HG03575 (cell line): ENCODE measurements around the gene TDP2.
"Not testable (repeated sequence)": the region's sequence is repeated elsewhere in the genome, so short reads cannot be mapped to it uniquely, and the experiment has no call there.

Source experiments
- ATAC-seq: cut with Tn5 transposase; IDR thresholded peaks from one replicate; pipeline ENCODE4 v1.9.1; 2021; ENCODE audit not compliant: unreplicated experiment, insufficient number of reproducible peaks, low FRiP score; ENCODE audit errors: extremely low read depth

The TDP2 gene, protein sequence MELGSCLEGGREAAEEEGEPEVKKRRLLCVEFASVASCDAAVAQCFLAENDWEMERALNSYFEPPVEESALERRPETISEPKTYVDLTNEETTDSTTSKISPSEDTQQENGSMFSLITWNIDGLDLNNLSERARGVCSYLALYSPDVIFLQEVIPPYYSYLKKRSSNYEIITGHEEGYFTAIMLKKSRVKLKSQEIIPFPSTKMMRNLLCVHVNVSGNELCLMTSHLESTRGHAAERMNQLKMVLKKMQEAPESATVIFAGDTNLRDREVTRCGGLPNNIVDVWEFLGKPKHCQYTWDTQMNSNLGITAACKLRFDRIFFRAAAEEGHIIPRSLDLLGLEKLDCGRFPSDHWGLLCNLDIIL

DNA sequence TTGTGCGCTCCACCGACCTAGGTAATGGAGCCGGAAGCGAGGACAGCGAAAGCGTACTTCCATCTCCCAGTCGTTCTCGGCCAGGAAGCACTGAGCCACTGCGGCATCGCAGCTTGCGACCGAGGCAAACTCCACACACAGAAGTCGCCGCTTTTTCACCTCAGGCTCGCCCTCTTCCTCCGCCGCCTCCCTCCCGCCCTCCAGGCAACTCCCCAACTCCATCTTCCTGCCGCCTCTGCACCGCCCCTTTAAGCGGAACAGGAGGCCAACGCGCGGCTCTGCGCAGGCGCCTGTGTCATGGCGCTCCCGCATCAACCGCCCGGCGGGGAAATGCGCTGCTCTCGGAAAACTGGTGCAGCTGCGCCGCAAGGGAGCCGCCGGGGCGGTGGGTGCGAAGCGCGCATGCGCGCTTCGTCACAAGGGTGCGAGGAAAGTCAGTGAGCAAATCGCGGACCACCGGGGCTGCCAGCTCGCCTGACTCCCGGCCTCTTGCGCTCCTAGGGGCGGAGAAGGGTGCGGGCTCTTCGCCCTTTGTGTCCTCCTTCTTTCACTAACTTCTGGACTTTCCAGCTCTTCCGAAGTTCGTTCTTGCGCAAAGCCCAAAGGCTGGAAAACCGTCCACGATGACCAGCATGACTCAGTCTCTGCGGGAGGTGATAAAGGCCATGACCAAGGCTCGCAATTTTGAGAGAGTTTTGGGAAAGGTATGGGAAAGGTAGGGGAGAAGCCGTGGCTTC, at the start of gene TDP2, which contains the start of gene ACOT13:
Gene TDP2, minus strand, starts transcription at position 259 of the 737 bp plus-strand sequence. Its CDS starts 37 bp downstream, at position 222.
Gene ACOT13, plus strand, starts transcription at position 437 of the 737 bp plus-strand sequence. Its CDS starts 187 bp downstream, at position 624.
- peak; percentile 78 for ATAC-seq

DNA sequence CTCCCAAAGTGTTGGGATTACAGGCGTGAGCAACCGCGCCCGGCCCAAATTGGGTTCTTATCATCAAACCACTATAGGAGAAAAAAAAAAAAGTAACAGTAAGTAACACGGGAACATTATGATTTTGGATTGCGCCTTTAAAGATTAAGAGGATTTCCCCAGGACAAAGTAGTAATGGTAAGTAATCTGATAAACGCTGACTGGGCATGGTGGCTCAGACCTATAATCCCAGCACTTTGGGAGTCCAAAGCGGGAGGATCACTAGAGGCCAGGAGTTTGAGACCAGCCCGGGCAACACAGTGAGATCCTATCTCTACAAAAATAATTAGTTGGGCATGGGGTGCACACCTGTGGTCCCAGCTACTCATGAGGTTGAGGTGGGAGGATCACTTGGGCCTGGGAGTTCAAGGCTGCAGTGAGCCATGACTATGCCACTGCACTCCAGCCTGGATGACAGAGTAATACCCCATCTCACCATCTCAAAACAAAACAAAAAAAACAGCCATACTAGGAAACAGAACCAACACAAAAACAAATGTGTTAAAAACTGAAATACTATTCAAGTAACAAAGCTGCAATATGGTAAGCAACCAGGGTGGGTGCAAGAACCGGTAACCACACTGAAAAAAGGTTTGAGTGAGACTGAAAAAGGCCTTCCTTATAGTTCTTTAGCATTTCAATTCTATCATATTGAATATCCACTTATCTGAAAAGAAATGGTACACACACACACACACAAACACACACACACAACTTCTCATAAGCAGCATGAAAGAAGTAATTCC, 44.0 kb upstream of the TDP2 start:
- ATAC-seq = no peak

DNA sequence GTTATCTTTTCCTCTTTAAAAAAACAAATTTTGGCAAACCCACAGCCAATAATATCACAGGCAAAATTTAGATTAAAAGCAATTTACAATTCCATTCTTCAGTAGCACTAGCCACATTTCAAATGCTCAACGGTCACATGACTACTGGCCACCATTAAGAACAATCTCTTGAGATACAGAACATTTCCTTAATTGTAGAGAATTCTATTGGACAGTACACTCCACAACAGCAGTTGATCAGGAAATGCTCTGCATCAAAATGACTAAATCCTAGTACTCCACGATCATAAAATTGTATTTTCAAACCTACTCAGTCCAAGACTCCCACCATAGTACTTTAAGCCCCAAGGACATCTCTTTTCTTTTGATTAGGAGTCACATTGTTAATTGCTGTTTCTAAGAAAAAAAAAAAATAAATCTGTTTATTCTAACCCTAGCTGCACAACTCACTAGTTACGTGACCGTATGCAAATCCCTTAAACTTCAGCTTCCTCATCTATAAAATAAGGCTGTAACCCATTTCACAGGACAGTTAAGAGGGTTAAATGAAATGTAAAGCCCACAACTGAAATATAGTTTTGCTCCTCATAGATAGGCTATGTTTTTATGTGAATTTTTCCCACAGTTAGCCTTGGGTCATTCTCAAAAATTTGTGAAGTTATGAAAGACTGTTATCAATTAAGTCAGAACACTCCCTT, 42.5 kb upstream of the TDP2 start:
- no peak for ATAC-seq

DNA sequence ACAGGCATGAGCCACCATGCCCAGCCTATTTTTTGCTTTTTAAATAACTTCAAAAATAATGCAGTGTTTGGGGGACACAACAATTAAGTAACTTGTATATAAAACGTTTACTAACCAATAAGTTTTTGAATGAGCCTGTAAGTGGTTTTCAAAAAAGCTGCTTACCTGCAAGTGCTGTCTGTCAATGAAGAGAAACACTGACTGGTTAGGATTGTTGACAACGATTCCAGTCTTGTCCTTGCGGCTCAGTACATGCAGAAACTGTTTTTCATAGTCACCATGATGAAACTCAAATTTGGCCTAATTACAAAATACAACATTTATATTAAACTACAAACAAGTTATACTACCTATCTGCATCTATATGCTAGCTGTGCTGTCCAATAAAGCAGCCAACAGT, 41.9 kb upstream of the TDP2 start:
- ATAC-seq = no peak

DNA sequence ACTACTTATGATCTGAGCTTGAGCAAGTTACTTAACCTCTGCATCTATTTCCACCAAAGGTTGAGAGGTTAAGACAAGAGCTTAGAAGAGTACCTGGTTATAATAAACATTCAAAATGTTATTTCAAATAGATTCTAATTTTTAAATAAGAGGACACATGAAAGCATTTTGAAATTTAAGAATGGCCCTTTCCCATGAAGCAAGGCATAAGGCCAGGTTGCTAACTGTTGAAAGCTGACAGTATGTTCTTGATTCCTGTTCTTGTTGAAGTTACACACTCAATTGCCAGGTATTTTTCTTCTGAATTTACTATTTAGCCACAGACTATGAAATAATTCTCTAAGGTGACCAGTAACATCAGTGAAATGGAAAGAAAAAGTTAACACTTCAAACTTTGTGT, 37.8 kb upstream of the TDP2 start:
- no peak for ATAC-seq

DNA sequence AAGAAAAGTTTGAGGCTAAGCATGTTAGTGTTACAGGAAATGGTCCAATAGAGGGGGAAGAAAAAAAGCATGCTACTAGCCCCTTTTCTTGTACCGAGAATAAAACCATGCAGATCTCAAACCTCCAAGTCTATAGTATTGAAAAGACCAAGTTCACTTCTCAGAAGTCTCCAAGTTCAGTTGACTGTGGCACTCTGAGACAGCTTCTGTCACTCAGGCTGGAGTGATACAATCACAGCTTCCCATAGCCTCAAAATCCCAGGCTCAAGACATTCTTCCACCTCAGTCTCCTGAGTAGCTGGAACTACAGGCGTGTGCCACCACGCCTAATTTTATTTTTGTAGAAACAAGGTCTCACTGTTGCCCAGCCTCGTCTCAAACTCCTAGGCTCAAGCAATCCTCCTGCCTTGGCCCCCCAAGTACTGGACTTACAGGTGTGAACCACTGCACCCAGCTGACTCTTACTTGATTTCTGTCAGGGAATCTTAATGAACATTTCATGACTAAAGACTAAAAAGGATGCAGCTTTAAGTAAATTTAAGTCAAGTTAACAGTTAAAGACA, 36.1 kb upstream of the TDP2 start:
- no peak for ATAC-seq

DNA sequence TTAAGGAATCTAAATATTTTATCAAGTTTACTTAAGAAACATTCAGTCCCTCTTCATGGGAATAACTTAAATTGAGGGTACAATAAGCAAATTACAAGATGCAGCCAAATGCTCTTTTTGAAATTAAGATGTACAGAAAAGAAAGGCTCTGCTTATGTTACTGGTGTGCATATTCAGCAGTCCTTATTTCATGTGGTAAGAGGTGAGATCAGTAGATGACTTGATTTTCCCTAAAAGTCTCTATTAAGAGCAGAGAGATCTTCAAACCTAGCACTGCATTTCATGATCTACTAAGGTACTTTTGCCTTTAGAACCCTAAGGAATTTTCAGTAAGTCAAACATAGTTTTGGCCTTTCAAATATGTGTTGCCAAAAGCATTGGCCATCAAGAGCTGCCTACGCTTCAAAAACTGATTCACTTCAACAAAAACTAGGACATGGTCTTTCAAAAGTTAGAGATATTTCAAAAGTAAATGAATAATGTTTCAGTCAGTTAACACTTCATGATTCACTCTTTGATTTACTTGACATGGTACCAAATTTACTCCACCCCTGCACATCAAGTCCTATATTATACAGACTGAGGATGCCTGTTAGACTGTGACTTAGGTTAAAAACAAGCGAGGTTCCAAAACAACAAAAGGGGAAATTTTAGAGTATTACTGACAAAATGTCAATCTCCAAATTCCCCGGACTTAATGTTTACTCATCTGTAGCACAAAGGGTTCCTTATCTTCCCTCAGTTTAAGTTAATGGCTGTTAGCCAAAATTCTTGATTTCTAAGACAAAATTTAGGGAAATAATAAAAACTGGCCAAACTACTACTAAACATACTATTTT, 33.0 kb upstream of the TDP2 start:
- no peak for ATAC-seq

DNA sequence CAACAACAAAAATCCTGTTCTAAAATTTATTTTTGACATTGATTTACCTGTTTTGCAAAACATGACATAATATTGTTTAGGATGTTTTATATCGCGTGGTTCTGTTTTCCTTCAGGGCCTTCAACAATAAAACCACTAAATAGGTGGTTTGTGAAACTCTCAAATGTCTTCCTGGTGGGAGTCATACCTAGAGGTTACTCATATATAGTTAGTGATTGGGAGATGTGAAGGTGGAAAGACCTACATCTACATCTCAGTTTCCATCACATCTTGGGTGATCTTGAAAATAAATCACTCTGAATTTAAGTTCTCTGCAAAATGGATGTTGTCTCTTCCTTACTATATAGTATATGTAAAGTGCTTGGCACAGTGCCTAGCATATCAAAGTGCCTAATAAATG, 29.4 kb upstream of the TDP2 start:
- ATAC-seq = no peak

DNA sequence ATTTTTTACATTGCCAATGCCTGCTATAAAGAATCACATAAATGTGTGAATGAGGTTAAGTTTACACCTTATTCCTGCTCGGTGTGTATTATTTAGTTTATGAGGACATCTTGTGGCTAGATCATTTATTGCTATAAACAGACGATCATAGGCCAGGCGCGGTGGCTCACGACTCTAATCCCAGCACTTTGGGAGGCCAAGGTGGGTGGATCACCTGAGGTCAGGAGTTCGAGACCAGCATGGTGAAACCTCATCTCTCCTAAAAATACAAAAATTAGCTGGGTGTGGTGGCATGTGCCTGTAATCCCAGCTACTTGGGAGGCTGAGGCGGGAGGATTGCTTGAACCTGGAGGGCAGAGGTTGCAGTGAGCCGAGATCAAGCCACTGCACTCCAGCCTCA, 28.9 kb upstream of the TDP2 start:
- not testable (repeated sequence) for ATAC-seq

DNA sequence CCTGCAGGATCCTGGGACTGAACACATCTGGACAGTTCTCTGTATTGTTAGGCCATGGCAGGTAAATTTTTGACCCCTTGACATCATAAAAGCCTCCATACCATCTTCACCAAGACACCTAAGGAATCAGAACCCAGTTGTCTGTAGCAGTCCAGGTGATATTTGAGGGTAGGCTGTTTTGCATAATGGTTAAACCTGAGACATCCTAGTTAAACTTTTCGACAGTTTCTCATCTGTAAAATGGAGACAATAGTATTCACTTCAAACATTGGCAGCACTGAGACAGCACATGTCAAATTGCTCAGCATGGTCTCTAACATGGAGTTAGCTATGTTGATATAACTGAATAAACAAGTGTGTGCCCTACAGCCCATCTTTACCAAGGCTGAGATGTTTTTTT, 27.5 kb upstream of the TDP2 start:
- ATAC-seq = no peak

DNA sequence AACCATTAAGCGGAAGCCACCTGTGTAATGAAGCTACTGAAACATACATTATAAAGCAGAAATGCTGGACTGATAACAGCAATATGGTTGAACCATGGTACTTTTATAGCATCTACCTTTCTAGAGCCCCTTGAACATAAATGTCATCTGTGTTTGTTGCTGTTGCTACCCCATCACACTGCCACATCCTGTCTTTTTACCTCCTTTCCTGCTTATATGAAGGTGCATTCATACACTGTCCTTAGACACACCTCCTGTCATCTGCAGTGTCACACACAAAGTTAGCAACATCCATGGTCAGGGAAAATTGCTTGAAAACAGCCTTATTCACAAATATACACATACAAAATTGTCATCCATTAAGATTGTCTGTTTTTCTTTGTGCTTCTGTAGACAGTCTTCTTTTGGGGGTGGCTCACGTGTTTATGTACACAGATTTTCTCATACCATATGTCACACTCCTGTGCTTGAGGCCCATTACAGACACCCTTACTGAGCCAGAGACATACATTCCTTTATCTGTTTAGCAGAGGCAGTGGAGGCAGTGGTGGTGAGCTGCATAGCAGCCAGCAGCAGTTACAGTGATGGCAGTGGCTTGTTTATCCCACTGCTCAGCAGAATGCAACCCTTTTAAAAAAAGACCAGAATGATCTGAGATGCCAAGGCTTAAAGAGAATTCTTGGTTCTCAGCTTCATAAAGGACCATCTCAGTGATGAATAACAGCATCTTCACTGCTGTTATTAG, 26.3 kb upstream of the TDP2 start:
- ATAC-seq = no peak

DNA sequence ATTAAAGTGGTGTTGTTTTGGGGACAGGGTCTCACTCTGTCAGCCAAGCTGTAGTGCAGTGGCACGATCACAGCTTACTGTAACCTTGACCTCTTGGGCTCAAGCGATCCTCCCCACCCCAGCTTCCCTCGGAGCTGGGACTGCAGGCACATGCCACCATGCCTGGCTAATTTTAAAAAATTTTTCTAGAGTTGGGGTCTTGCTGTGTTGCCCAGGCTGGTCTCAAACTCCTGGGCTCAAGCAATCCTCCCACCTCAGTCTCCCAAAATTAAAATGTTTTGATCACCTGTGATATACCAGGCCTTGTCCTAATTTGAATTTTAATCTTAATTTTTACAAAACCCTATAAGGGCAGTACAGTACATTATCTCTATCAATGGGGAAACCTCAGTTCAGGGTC, 25.7 kb upstream of the TDP2 start:
- ATAC-seq = no peak

DNA sequence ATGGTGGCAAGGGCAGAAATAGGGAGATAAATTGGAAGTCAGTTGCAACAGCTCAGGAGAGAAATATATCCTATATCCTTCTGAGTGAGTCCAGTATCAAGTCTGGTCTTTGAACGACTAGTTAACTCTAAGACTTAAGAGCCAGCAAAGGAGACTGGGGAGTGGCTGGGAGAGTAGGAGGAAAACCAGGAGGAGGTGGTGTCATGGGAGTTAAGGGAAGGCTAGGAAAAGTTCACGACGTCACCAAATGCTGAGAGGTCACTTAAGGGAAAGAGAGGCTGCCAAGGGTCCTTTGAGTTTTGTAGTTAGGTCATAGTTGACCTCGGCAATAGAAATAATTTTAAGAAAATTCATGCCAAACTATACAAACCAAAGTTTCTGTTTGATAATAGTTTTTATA, 25.3 kb upstream of the TDP2 start:
- no peak for ATAC-seq

DNA sequence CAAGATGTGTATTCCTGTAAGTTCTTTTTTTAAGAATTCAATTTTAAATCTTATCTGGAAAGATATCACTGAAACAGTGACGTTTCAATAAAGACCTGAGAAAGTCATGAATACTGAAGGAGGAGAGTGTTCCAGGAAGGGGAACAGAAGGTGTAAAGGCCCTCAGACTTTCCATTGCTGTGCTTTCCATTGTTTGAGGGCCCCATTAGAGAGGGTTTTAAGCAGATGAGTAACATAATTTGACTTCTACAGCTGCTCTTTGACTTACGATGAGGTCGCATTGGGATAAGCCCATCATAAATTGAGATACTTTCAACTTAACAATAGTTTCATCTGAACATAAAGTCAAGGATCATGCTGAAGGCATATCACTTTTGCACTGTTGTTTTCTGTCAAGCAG, 24.9 kb upstream of the TDP2 start:
- no peak for ATAC-seq

DNA sequence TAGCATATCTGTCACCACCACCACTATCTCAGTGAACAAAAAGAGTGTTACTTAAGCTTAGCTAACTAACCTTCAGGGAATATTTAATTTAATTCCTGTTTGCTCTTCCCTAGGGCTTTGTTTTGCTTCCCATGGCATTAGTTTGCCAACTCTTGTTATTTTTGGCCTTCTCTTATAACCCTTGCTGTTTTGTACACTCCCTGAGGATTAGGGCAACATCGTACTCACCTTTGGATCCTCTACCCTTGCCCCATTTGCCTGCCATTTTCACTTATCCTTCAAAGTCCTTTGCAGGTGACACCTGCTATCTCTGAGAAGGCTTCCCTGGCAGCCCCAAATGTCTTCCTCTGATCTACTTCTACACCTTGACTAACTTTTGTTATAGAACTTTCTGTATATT, 23.9 kb upstream of the TDP2 start:
- no peak for ATAC-seq

DNA sequence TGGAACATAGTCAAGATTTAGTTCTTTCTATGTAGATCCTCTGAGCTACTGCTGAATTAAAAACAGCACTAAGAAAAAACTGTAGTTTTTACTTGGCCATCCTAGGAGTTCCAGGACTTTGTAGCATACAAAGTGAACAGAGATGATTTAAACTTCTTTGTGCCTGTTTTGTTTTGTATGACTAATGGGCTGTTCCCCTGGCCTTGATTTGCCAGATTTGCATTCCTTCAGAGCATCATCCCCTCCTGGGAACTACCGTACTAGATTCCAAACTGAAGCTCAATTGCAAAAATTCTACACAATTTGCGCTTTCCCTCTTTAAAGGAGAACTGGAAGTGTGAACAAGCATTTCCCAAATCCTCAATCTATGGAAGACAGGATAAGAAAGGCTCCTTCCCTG, 23.3 kb upstream of the TDP2 start:
- ATAC-seq = no peak

DNA sequence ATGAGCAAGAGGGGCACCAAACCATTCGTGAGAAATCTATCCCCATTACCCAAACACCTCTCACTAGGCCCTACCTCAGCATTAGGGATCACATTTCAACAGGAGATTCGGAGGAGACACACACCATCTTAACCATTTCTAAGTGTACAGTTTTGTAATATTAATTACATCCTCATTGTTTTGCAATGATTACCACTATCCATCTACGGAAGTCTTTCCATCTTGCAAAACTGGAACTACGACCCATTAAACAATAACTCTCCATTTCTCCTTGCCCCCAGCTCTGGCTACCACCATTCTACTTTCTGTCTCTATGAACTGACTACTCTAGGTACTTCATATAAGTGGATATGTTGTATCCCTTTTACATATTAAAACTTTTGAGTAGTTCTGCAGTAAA, 20.2 kb upstream of the TDP2 start:
- ATAC-seq = no peak
